Left cardiac atrium (tissue), 4 donors: ENCODE results near the gene SLC12A5. TPM values are rescaled to one million over a fixed set of nuclear protein-coding genes. Genes with fewer than 3 reads are reported as not detected.

Experiments used
- ATAC-seq, 2 donors: fragments of 200-7000 bp; cut with Tn5 transposase; one replicate each; pipeline ENCODE4 v1.9.1; 2020; ENCODE audit warnings: mild to moderate bottlenecking in 2 of 2, moderate library complexity in 2 of 2
- DNase-seq: peaks from one replicate; pipeline ENCODE4 v3.0.0-alpha.2; 2020
- intact Hi-C, 2 donors: fragments of 100-400 bp; cut with DNase I; formaldehyde crosslinking; loops; one replicate each; pipeline versions ENCODE4 v1.14.1 to v1.15.1; 2022 to 2023
- total RNA-seq, 2 donors: library from RNA; stranded (reverse); fragmentation: NEBNext Ultra II Directional; extraction: Animal tissue kit (Norgen Biotek cat#: 25700); gene quantifications; one replicate each; pipeline ENCODE4 v1.2.1, GENCODE V29; 2021
- donor health status: DM: no; HTN: yes; CAD: no.
- donor health status: DM: no; HTN: yes; CAD: no; lungs with severe emphysema.
- donor health status: DM: yes; HTN: yes; CAD: no.
- donor health status: Dilated cardiomyopathy.

The SLC12A5 gene
- total RNA-seq, 2 donors from 2014 or later: 2.6 to 3.2 TPM

- no peak for ATAC-seq
- intact Hi-C loops: no loop called here
- no peak for DNase-seq
These were observed 34.6 kb downstream of the SLC12A5 start for GRCh38 chr20:46063652-46064054.

GRCh38 chr20:46065006-46065405, 36.0 kb downstream of the SLC12A5 start:
- ATAC-seq: no peak
- no peak for DNase-seq
- intact Hi-C loops: no loop called here

GRCh38 chr20:46065691-46066090, 36.7 kb downstream of the SLC12A5 start:
- intact Hi-C loops: no loop called here
- ATAC-seq: no peak

GRCh38 chr20:46070215-46070900, 41.3 kb downstream of the SLC12A5 start:
- DNase-seq: no peak
- intact Hi-C loops: no loop called here
- no peak for ATAC-seq

More at GRCh38 chr20:46065691-46066090, 36.7 kb downstream of the SLC12A5 start:
- DNase-seq: no peak

GRCh38 chr20:46071573-46071972, 42.6 kb downstream of the SLC12A5 start:
- ATAC-seq (no peak), DNase-seq (no peak)
- intact Hi-C loops: no loop called here

- intact Hi-C loops: no loop called here
These were observed 44.0 kb downstream of the SLC12A5 start for GRCh38 chr20:46073024-46073423.

GRCh38 chr20:46073443-46073842, 44.4 kb downstream of the SLC12A5 start:
- intact Hi-C loops: no loop called here
- ATAC-seq: no peak

More at GRCh38 chr20:46073024-46073423, 44.0 kb downstream of the SLC12A5 start:
- DNase-seq (no peak), ATAC-seq (no peak)

GRCh38 chr20:46074006-46074405, 45.0 kb downstream of the SLC12A5 start:
- no peak for ATAC-seq

More at GRCh38 chr20:46073443-46073842, 44.4 kb downstream of the SLC12A5 start:
- no peak for DNase-seq

GRCh38 chr20:46076806-46077205, 47.8 kb downstream of the SLC12A5 start:
- ATAC-seq (no peak), DNase-seq (no peak)
- intact Hi-C loops: no loop called here

More at GRCh38 chr20:46074006-46074405, 45.0 kb downstream of the SLC12A5 start:
- DNase-seq: no peak
- intact Hi-C loops: no loop called here

GRCh38 chr20:46077642-46078305, 48.8 kb downstream of the SLC12A5 start:
- intact Hi-C loops: no loop called here
- no peak for DNase-seq
- no peak for ATAC-seq

- DNase-seq (no peak), ATAC-seq (no peak)
- intact Hi-C loops: no loop called here
These were observed 49.9 kb downstream of the SLC12A5 start for GRCh38 chr20:46078954-46079353.

- no peak for ATAC-seq
- DNase-seq: no peak
- intact Hi-C loops: no loop called here
These were observed 52.1 kb downstream of the SLC12A5 start for GRCh38 chr20:46081074-46081473.

- no peak for DNase-seq
- no peak for ATAC-seq
- intact Hi-C loops: no loop called here
These were observed 54.1 kb downstream of the SLC12A5 start for GRCh38 chr20:46083101-46083500.

GRCh38 chr20:46083531-46084061, 54.6 kb downstream of the SLC12A5 start:
- intact Hi-C loops: no loop called here
- no peak for ATAC-seq
- no peak for DNase-seq

- intact Hi-C loops: no loop called here
- ATAC-seq (no peak), DNase-seq (no peak)
These were observed 55.8 kb downstream of the SLC12A5 start for GRCh38 chr20:46084805-46085178.

- ATAC-seq (no peak), DNase-seq (no peak)
- intact Hi-C loops: no loop called here
These were observed 56.3 kb downstream of the SLC12A5 start for GRCh38 chr20:46085179-46085851.

- intact Hi-C loops: no loop called here
- DNase-seq: no peak
- ATAC-seq: no peak
These were observed 58.1 kb downstream of the SLC12A5 start for GRCh38 chr20:46087161-46087560.

- ATAC-seq: no peak
- intact Hi-C loops: no loop called here
- no peak for DNase-seq
These were observed 59.6 kb downstream of the SLC12A5 start for GRCh38 chr20:46088409-46089166.

- DNase-seq: no peak
These were observed 60.1 kb downstream of the SLC12A5 start for GRCh38 chr20:46089167-46089416.

More at GRCh38 chr20:46089167-46089416, 60.1 kb downstream of the SLC12A5 start:
- intact Hi-C loops: no loop called here
- peak; percentile 29 to 57 for ATAC-seq
